Lung (tissue), 12 donors: ENCODE measurements around the gene ATXN1. TPM values are rescaled to one million over a fixed set of nuclear protein-coding genes. Genes with fewer than 3 reads are reported as not detected.

ENCODE experiments used
- ATAC-seq: fragments of 200-7000 bp; cut with Tn5 transposase; one replicate; pipeline ENCODE4 v1.9.1; 2020; ENCODE audit warnings: moderate number of reproducible peaks; ENCODE audit not compliant: insufficient read depth, low FRiP score
- DNase-seq, 3 donors: peaks; one replicate each; pipeline ENCODE4 v3.0.0-alpha.2; 2013 to 2017
- H3K27ac ChIP-seq, 2 donors: one replicate each; pipeline ENCODE4 v1.5.1; 2013; ENCODE audit warnings: mild to moderate bottlenecking in 2 of 2, moderate library complexity in 2 of 2, control low read depth in 1 of 2, inconsistent platforms in 1 of 2, low read depth in 1 of 2, low read length in 1 of 2
- H3K27me3 ChIP-seq, 3 donors: one replicate each; pipeline ENCODE4 v1.5.1; 2013; ENCODE audit warnings: low read length in 2 of 3; ENCODE audit not compliant: control insufficient read depth in 3 of 3, insufficient read depth in 3 of 3
- H3K36me3 ChIP-seq, 4 donors: one replicate each; pipeline ENCODE4 v1.5.1; 2013; ENCODE audit warnings: low read length in 4 of 4, mild to moderate bottlenecking in 1 of 4, moderate library complexity in 1 of 4; ENCODE audit not compliant: control insufficient read depth in 4 of 4, insufficient read depth in 4 of 4
- H3K4me1 ChIP-seq, 5 donors: one replicate each; pipeline ENCODE4 v1.5.1; 2013; ENCODE audit warnings: low read length in 5 of 5, mild to moderate bottlenecking in 2 of 5, moderate library complexity in 1 of 5; ENCODE audit not compliant: control insufficient read depth in 5 of 5, insufficient read depth in 5 of 5
- H3K4me3 ChIP-seq: one replicate; pipeline ENCODE4 v1.5.1; 2013; ENCODE audit warnings: mild to moderate bottlenecking, control low read depth, moderate library complexity
- H3K9ac ChIP-seq, 2 donors: one replicate each; pipeline ENCODE4 v1.5.1; 2013; ENCODE audit warnings: low read length in 2 of 2, control low read depth in 1 of 2; ENCODE audit not compliant: insufficient read depth in 1 of 2
- H3K9me3 ChIP-seq, 4 donors: one replicate each; pipeline ENCODE4 v1.5.1; 2013; ENCODE audit warnings: low read length in 3 of 4, mild to moderate bottlenecking in 1 of 4, moderate library complexity in 1 of 4; ENCODE audit not compliant: control insufficient read depth in 4 of 4, insufficient read depth in 3 of 4
- CTCF ChIP-seq: IDR thresholded peaks from 2 replicates; pipeline ENCODE4 v1.5.1; 2012; ENCODE audit warnings: mild to moderate bottlenecking; ENCODE audit errors: control extremely low read depth, extremely low read depth
- WGBS, 2 donors: extraction: QIAGEN DNeasy Blood & Tissue Kit; methylation state at CpG; one replicate each; pipeline ENCODE4 v1.1.7; 2013; 5-methylcytosine and 5-hydroxymethylcytosine counted together
- polyA plus RNA-seq, 2 donors: library from polyadenylated mRNA; stranded (reverse); fragments of 200-250 nt; gene quantifications; one replicate each; pipeline ENCODE4 v1.2.1, GENCODE V29; 2013
- total RNA-seq, 2 donors: library from RNA; depleted of rRNA in 1 of 2; stranded (reverse); fragments of >200 nt in 1 of 2; gene quantifications; one replicate each; pipeline ENCODE4 v1.2.1, GENCODE V29; 2014 to 2021
- donor health status: control.
- donor health status: control.
- donor health status: Bipolar disorder and iron deficiency.
- donor health status: healthy.
- donor health status: DM: yes; HTN: yes; CAD: no.

The ATXN1 gene
- total and polyA plus RNA-seq, 4 donors = 9.7 to 108 (median 34.9) TPM

- no peaks in the 10 kb centered on the region for H3K27me3 ChIP-seq
- TF ChIP-seq CTCF = no peak
- no peak overlapping the region for H3K9ac ChIP-seq
- DNase-seq (no peak), ATAC-seq (no peak)
- H3K27ac ChIP-seq = peak overlapping the region in 1 of 2 donors; percentile 39
- H3K36me3 ChIP-seq = peaks cover 2 to 13% (median 4%) of the 10 kb centered on the region in 4 donors
- peaks cover 0 to 16% (median 3%) of the 10 kb centered on the region in 5 donors for H3K4me1 ChIP-seq
- WGBS, 2 donors = 73 to 89% methylated on average over 3 of the region's 3 CpGs
- H3K4me3 ChIP-seq = no peak overlapping the region
- H3K9me3 ChIP-seq = peaks cover 0 to 6% (median 1%) of the 10 kb centered on the region in 4 donors
These were observed 279.4 kb downstream of the ATXN1 start for GRCh38 chr6:16481697-16482399.

- WGBS, 2 donors = 55 to 61% methylated on average over 4 of the region's 4 CpGs
These were observed 280.3 kb downstream of the ATXN1 start for GRCh38 chr6:16480763-16481560.

GRCh38 chr6:16477367-16478149 is 283.7 kb downstream of the ATXN1 start:
- Histone ChIP-seq H3K9ac (no peak overlapping the region), H3K9me3 (peaks cover 0 to 3% (median 0%) of the 10 kb centered on the region in 4 donors), H3K36me3 (peaks cover 0 to 15% (median 0%) of the 10 kb centered on the region in 4 donors), H3K4me3 (no peak overlapping the region), H3K27me3 (no peaks in the 10 kb centered on the region), H3K27ac (peak overlapping the region in 1 of 2 donors; percentile 76), H3K4me1 (peaks cover 0 to 19% (median 3%) of the 10 kb centered on the region in 5 donors)
- 70 to 84% methylated on average over 12 of the region's 12 CpGs for WGBS, 2 donors
- TF ChIP-seq CTCF = no peak
- ATAC-seq (no peak), DNase-seq (no peak)

More at GRCh38 chr6:16480763-16481560, 280.3 kb downstream of the ATXN1 start:
- no peak for TF ChIP-seq CTCF
- DNase-seq (no peak), ATAC-seq (no peak)
- peaks cover 0 to 6% (median 1%) of the 10 kb centered on the region in 4 donors for H3K9me3 ChIP-seq
- H3K36me3 ChIP-seq = peaks cover 2 to 16% (median 4%) of the 10 kb centered on the region in 4 donors
- peak overlapping the region in 1 of 2 donors; percentile 7 for H3K27ac ChIP-seq
- no peaks in the 10 kb centered on the region for H3K27me3 ChIP-seq
- no peak overlapping the region for H3K9ac ChIP-seq
- H3K4me3 ChIP-seq = no peak overlapping the region
- H3K4me1 ChIP-seq = peaks cover 0 to 16% (median 0%) of the 10 kb centered on the region in 5 donors
